NCI-H2107 treated with DMSO at 0.1 percent for 48 hours (cell line): ENCODE measurements around the gene PPP1R3F.

Source experiments
- DNase-seq: peaks from one replicate; lab custom pipeline; 2025; ENCODE audit not compliant: unreplicated experiment; lab: John Stamatoyannopoulos, UW

Gene PPP1R3F

DNA sequence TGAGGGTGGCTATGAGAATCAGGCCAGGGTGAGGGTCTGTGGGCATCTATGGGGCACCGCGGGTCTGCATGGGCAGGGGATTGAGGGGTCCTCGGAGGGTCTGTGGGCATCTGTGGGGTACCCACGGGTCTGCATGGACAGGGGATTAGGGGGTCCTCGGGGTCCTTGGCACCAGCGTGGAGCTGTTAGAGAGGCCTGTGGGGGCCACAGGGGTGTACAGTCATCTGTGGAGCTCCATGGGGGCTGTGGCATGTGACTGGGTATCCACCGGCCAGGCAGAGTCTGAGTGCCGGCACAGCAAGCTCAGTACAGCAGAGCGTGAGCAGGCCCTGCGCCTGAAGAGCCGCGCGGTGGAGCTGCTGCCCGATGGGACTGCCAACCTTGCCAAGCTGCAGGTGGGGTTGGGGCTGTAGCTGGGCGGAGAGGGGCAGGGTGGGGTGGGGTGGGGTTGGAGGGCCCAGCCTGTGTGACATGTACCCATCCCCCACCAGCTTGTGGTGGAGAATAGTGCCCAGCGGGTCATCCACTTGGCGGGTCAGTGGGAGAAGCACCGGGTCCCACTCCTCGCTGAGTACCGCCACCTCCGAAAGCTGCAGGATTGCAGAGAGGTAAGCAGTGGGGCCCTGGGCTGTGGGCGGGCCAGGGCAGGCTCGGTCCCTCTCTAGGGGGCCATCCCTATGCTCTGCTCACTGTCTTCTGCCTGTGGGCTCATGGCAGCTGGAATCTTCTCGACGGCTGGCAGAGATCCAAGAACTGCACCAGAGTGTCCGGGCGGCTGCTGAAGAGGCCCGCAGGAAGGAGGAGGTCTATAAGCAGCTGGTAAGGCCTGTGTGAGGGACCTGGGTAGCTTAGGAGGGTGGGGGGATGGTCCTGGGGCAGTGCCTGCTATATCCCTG is 21.4 kb upstream of the PPP1R3F start:
- no peak for DNase-seq

GRCh38 chrX:49249071-49249470 is 20.5 kb upstream of the PPP1R3F start:
- no peak for DNase-seq

GRCh38 chrX:49249616-49250015 is 20.0 kb upstream of the PPP1R3F start:
- DNase-seq = no peak

DNA sequence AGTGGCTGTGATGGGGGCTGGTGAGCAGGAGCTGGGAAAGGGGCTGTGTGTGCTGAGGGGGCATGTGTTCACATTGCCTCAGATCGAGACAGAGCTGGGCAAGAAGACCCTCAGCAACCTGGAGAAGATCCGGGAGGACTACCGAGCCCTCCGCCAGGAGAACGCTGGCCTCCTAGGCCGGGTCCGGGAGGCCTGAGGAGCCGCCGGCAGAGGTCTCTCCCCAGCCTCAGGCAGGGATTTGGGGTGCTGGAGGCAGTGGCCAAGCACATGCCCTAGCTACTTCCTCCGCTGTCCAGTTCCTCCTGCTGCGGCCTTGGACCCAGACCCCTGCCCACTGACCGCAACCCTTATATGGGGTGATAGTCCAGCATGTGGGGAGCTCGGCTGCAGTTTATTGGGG is 19.5 kb upstream of the PPP1R3F start:
- DNase-seq = no peak

- DNase-seq = no peak
Observed at GRCh38 chrX:49250578-49250977, 19.0 kb upstream of the PPP1R3F start.

DNA sequence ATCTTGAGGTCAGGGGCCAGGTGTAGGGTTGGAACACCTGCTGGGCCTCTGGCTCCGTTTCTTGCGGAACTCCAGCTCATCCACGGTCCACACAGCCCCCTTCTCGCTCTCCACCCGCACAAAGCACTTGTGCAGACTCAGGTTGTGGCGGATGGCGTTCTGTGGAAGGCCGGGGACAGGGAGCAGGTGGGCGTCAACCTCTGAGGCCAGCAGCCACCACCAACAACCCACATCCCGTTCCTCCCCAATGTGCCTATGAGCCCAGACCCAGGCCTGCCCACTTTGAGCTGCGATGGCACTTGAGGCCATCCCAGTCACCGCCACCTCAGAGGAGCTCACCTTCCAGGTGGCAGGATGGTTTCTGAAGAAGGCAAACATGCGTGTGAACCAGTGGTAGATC is 18.3 kb upstream of the PPP1R3F start:
- DNase-seq = no peak

GRCh38 chrX:49254639-49255038 is 15.0 kb upstream of the PPP1R3F start:
- no peak for DNase-seq

GRCh38 chrX:49256268-49256995 is 13.2 kb upstream of the PPP1R3F start:
- no peak for DNase-seq

DNA sequence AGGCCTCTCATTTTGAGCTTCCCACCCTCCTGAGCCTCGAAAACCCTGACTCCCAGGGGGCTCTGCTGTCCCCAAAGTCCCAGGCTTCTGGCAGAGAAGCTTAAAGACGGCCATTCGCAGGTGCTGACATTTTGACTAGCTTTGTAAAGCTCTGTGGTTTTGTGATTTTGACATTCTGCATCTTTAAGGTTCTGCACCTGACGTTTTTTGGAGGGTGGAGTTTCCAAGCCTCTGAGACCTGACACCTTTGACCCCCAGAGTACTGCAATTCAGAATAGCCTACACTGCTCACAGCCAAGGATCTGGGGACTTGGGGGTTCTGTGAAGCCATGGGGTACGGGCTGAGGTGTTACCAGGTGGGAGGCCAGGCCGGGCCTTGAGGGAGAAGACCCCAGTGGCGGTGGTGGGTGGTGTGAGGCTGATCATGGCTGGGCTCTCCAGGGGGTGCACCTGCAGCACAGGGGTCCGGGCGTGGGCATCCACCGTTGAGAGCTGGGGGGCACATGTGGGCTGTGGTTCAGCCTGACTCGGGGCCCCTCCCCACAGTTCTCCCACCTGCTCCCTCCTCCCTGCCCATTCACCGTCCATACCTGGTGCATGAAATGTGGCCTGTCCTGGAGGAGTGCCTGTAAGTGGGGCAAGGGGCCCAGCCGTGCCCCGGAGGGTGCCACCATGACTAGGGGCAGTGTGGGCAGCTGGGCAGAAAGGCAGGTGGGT is 12.4 kb upstream of the PPP1R3F start:
- DNase-seq = no peak

GRCh38 chrX:49257846-49258748 is 11.5 kb upstream of the PPP1R3F start:
- DNase-seq = no peak

GRCh38 chrX:49258749-49259124 is 10.9 kb upstream of the PPP1R3F start:
- DNase-seq = no peak

DNA sequence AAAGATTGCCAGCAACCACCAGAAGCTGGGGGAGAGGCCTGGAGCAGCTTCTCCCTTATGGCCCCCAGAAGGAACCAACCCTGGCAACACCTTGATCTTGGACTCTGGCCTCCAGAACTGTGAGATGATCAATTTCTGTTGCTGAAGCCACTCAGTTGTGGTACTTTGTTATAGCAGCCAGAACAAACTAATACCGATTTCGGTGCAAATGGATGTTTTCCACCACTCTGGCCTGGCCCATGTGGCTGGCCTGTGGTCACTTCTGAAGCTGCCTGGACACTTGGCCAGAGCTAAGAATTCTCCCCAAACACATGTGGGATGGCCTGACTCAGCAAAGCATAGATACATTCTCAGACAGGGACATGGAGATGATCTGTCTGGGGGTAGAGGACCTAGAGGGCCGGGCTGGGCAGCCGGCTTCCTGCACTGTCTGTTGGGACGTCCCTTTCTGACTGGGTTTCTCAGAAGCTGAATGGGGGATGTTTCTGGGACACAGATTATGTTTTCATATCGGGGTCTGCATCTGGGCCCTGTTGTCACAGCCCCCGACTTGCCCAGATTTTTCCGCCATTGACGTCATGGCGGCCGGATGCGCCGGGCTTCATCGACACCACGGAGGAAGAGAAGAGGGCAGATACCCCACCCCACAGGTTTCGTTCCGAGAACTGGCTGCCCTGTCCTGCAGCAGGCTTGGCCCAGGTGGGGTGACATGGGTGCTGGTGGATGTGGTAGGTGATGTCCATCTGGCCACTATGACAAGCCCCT is 9.2 kb upstream of the PPP1R3F start:
- DNase-seq = no peak

GRCh38 chrX:49262603-49263002 is 7.0 kb upstream of the PPP1R3F start:
- DNase-seq = no peak

DNA sequence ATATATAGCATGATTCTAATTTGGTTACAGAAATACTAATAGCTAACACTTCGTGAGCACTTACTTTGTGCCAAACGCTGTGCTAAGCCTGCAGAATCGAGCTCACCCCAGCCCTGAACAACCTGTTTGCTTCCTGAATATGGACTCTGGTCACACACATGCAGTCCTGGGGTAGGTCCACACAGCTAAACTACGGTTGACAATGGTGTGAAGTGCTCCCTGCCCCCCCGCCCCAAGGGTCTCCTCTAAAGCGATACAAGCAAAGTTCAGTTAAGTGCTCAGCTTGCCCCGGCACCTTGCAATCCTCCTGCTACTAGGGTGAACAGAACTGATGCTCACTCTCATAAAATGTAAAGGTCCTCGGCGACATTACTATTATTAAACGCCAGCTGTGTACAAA is 6.0 kb upstream of the PPP1R3F start:
- DNase-seq = no peak

- DNase-seq = no peak
Observed at GRCh38 chrX:49264460-49264859, 5.1 kb upstream of the PPP1R3F start, which contains the start of gene FOXP3. Gene FOXP3 (minus strand): TSS chrX:49264710. CDS start chrX:49258505, 6,205 bp downstream.

DNA sequence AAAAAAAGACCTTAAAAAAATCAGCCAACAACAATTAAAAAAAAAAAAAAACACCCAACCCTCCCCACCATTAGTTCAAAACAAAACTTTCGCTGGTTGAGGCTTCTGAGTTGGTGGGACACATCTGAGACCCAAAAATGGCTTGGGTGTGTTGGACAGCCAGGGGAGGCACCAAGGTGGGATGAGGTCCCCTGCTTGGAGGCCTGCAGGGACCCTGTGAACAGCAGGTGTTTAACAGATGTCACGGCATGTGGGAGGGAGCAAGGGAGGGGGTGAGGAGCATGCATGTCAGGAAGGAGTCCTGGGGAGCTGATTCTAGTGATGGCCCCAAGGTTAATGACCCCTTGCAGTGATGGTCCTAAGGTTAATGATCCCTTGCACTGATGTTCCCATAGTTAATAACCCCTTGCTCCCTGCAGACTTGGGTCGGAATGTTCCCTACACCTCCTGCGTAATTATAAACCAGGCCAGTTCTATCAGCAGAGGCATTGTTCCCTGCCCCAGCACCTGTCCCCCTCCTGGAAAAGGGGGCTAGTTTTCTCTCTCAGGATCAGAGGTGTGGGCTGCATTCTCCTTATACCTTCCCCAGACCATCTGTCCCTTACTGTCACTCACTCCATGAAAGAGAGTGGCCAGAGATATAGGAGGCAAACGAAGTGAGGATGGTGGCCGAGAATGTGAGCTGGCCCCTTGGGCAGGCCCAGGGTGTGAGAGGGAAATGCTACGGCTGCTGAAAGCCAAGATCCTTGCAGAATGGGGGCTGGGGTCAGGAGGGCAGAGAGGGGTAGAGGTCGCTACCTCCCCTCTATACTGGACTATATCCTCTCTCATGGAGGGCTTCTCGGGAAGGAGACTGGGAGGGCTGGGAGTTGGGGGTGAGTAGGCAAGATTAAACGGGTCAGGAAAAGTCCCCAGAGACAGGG is 2.8 kb upstream of the PPP1R3F start:
- no peak for DNase-seq

- no peak for DNase-seq
Observed at GRCh38 chrX:49268702-49269009, 937 bp upstream of the PPP1R3F start.

DNA sequence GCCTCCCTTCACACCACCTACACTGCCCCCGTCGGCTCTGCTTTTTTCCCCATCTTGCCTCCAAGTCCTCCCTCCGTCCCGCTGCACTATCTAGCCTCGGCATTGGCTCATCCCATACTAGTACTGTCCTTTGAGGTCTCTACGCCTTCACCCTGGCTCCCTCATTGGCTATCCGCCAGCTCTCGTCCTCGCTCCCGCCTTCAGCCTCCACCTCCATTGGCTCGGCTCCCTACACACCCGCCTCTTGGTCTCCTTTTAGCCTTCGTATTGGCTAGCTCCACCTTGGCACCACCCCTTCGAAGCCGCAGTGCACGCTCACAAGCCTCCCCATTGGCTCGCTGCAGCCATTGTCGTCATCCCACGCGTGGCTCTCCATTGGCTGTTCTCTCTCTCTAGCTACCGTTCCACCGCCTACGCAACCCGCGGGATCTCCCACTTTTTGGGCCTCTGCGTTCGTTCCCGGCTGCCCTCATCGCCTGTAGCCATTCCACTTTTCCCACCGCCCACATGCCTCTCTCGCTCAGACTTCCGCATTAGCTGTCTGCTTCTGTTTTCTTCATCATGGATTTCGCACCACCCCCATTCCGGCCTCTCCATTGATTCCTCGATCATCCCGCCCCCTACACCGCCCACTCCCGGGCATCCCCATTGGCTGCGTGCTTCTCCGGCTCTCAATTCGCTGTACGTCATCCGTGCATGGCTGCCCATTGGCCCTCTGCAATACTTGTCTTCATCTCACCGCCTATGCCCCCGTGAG is 405 bp upstream of the PPP1R3F start:
- DNase-seq = peak; percentile 99
